DND-41 (cell line): ENCODE data around the gene CACNA2D3.

ENCODE experiments used
- ATAC-seq: fragments of 200-7000 bp; cut with Tn5 transposase; 3 replicates; pipeline ENCODE4 v1.9.1; 2021; ENCODE audit warnings: low read depth; ENCODE audit not compliant: insufficient read depth
- DNase-seq: peaks from one replicate; pipeline ENCODE4 v3.0.0-alpha.2; 2020
- H2AFZ ChIP-seq: 2 replicates; pipeline ENCODE4 v1.6.0; 2012; ENCODE audit warnings: low read depth, low read length
- H3K27ac ChIP-seq: 2 replicates; pipeline ENCODE4 v1.5.1; 2012; ENCODE audit warnings: low read length, inconsistent platforms
- H3K27me3 ChIP-seq: fragments of 200-600 bp; sonication (generic); 2 replicates; pipeline ENCODE4 v1.6.0; 2012; ENCODE audit warnings: low read length, mild to moderate bottlenecking, inconsistent platforms; ENCODE audit not compliant: insufficient read depth, poor library complexity
- H3K36me3 ChIP-seq: 2 replicates; pipeline ENCODE4 v1.5.1; 2012; ENCODE audit warnings: low read length, inconsistent platforms; ENCODE audit not compliant: insufficient read depth
- H3K4me1 ChIP-seq: 2 replicates; pipeline ENCODE4 v1.5.1; 2012; ENCODE audit warnings: mild to moderate bottlenecking, low read length; ENCODE audit not compliant: insufficient read depth
- H3K4me2 ChIP-seq: 2 replicates; pipeline ENCODE4 v1.6.0; 2012; ENCODE audit warnings: mild to moderate bottlenecking, moderate library complexity, low read length, inconsistent platforms; ENCODE audit not compliant: insufficient read depth
- H3K4me3 ChIP-seq, 2 experiments: fragments of 200-600 bp in 1 of 2; shearing (Covaris generic) in 1 of 2; 2 replicates each; pipeline ENCODE4 v1.5.1; 2012 to 2016; ENCODE audit warnings: inconsistent platforms in 2 of 2, low read length in 2 of 2, mild to moderate bottlenecking in 2 of 2, low read depth in 1 of 2, moderate library complexity in 1 of 2
- H3K79me2 ChIP-seq: 2 replicates; pipeline ENCODE4 v1.6.0; 2012; ENCODE audit warnings: low read length, inconsistent platforms; ENCODE audit not compliant: insufficient read depth
- H3K9ac ChIP-seq: 2 replicates; pipeline ENCODE4 v1.6.0; 2012; ENCODE audit warnings: low read depth, mild to moderate bottlenecking, inconsistent platforms, low read length, moderate library complexity
- H3K9me3 ChIP-seq: 2 replicates; pipeline ENCODE4 v1.5.1; 2012; ENCODE audit warnings: low read length, moderate library complexity, mild to moderate bottlenecking, inconsistent platforms; ENCODE audit not compliant: insufficient read depth, severe bottlenecking
- H4K20me1 ChIP-seq: 2 replicates; pipeline ENCODE4 v1.6.0; 2012; ENCODE audit warnings: low read length; ENCODE audit not compliant: insufficient read depth
- EZH2 ChIP-seq: IDR thresholded peaks from 3 replicates; pipeline ENCODE4 v1.6.1; 2012; ENCODE audit warnings: borderline replicate concordance, low read depth, mild to moderate bottlenecking, moderate library complexity, low read length, inconsistent platforms; ENCODE audit not compliant: severe bottlenecking
- TF ChIP-seq, protein P1 (sequence below): IDR thresholded peaks from 2 replicates; pipeline ENCODE4 v1.5.1; 2012; ENCODE audit warnings: borderline replicate concordance, low read length, moderate library complexity, mild to moderate bottlenecking; ENCODE audit not compliant: poor library complexity, severe bottlenecking; ENCODE audit errors: extremely low read depth

CACNA2D3 gene

GRCh38 chr3:54987719-54988118, 865.4 kb downstream of the CACNA2D3 start:
- Histone ChIP-seq H3K4me2 (no peak overlapping the region), H2AFZ (no peak overlapping the region), H3K9ac (no peak overlapping the region)

DNA sequence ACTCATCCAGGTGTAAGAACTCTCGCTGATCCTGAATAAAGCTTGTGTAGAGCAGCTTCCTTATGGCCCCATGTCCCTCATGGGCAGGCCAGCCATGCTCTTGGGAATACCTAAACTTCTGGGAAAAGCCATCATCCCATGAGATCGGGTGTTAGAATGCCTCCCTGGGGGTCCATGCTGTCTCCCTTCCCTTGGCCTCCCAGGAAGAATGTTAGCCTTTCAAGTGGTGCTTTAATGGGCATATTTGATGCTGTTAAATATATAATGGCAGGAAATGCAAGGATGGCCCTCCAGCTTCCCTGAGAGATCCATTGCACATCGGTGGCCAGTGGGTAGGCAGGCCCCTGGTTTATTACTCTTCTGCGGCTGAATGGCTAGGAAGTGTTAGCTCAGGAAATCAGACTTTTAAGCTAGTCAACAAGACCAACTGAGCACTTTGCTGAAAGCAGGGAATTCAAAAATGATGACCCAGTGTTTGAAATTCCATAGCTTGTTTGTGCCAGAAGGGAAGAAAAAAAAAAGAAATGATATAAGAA, 866.0 kb downstream of the CACNA2D3 start:
- Histone ChIP-seq H3K4me3 (no peak overlapping the region), H3K27ac (no peak overlapping the region), H3K9ac (no peak overlapping the region), H3K4me1 (no peaks in the 10 kb centered on the region), H3K79me2 (no peaks in the 10 kb centered on the region), H3K27me3 (no peaks in the 10 kb centered on the region), H4K20me1 (no peaks in the 10 kb centered on the region), H3K4me2 (no peak overlapping the region), H3K36me3 (no peaks in the 10 kb centered on the region), H2AFZ (no peak overlapping the region), H3K9me3 (no peaks in the 10 kb centered on the region)
- no peak for TF ChIP-seq EZH2
- ATAC-seq (no peak), DNase-seq (no peak)

More at GRCh38 chr3:54987719-54988118, 865.4 kb downstream of the CACNA2D3 start:
- Histone ChIP-seq H3K27me3 (no peaks in the 10 kb centered on the region), H3K4me1 (no peaks in the 10 kb centered on the region), H3K9me3 (no peaks in the 10 kb centered on the region), H3K79me2 (no peaks in the 10 kb centered on the region), H3K4me3 (no peak overlapping the region), H3K36me3 (no peaks in the 10 kb centered on the region), H4K20me1 (no peaks in the 10 kb centered on the region), H3K27ac (no peak overlapping the region)
- DNase-seq, result no peak
- TF ChIP-seq, protein P1, sequence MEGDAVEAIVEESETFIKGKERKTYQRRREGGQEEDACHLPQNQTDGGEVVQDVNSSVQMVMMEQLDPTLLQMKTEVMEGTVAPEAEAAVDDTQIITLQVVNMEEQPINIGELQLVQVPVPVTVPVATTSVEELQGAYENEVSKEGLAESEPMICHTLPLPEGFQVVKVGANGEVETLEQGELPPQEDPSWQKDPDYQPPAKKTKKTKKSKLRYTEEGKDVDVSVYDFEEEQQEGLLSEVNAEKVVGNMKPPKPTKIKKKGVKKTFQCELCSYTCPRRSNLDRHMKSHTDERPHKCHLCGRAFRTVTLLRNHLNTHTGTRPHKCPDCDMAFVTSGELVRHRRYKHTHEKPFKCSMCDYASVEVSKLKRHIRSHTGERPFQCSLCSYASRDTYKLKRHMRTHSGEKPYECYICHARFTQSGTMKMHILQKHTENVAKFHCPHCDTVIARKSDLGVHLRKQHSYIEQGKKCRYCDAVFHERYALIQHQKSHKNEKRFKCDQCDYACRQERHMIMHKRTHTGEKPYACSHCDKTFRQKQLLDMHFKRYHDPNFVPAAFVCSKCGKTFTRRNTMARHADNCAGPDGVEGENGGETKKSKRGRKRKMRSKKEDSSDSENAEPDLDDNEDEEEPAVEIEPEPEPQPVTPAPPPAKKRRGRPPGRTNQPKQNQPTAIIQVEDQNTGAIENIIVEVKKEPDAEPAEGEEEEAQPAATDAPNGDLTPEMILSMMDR, result no peak
- no peak for TF ChIP-seq EZH2
- no peak for ATAC-seq

- TF ChIP-seq EZH2, result no peak
- TF ChIP-seq, protein P1, result no peak
- Histone ChIP-seq H3K4me1 (no peaks in the 10 kb centered on the region), H3K4me2 (no peak overlapping the region), H2AFZ (no peak overlapping the region), H3K27ac (no peak overlapping the region), H3K79me2 (no peaks in the 10 kb centered on the region), H3K27me3 (no peaks in the 10 kb centered on the region), H3K36me3 (no peaks in the 10 kb centered on the region), H3K9me3 (no peaks in the 10 kb centered on the region), H4K20me1 (no peaks in the 10 kb centered on the region), H3K4me3 (no peak overlapping the region), H3K9ac (no peak overlapping the region)
- no peak for DNase-seq
- ATAC-seq, result no peak
Measured at GRCh38 chr3:54988838-54989630, 866.7 kb downstream of the CACNA2D3 start.

DNA sequence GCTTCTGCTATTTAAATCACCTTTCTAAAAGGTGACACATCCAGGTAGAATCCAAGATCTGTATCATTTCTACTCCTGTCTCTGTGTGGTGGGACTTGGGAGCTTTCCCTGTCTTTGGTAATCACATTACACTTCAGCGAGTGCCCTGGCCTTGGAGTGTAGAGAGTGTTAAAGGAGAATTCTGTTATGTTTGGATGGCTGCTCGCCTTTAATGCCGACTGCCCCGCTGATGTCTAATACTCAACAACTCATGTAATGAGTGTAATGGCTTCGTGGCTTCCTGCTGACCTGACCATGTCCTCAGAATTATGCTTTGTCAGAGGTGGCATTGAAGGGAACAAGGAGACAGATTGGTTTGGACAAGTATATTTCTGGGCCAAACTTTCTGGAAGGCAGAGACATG, 871.8 kb downstream of the CACNA2D3 start:
- Histone ChIP-seq H3K79me2 (no peaks in the 10 kb centered on the region), H3K27me3 (no peaks in the 10 kb centered on the region), H3K9me3 (no peaks in the 10 kb centered on the region), H3K4me1 (no peaks in the 10 kb centered on the region), H3K4me3 (no peak overlapping the region), H3K9ac (no peak overlapping the region), H3K4me2 (no peak overlapping the region), H2AFZ (no peak overlapping the region), H4K20me1 (no peaks in the 10 kb centered on the region), H3K36me3 (no peaks in the 10 kb centered on the region), H3K27ac (no peak overlapping the region)
- DNase-seq (no peak), ATAC-seq (no peak)
- TF ChIP-seq EZH2, result no peak
- TF ChIP-seq, protein P1, result no peak
